H9 (cell line): Measurements from ENCODE around the gene SGSM2. TPM values are rescaled to one million over a fixed set of nuclear protein-coding genes. Genes with fewer than 3 reads are reported as not detected.

Experiments
- DNase-seq: peaks from one replicate; pipeline ENCODE4 v3.0.0-alpha.2; 2017
- H2AFZ ChIP-seq: one replicate; pipeline ENCODE4 v1.6.1; 2013; ENCODE audit warnings: mild to moderate bottlenecking, low read length, control low read depth, moderate library complexity
- H2AK5ac ChIP-seq: 2 replicates; pipeline ENCODE4 v1.6.1; 2013; ENCODE audit warnings: low read length, control low read depth, mixed read lengths; ENCODE audit not compliant: insufficient read length
- H2BK120ac ChIP-seq: one replicate; pipeline ENCODE4 v1.6.1; 2013; ENCODE audit warnings: low read depth, mild to moderate bottlenecking, low read length, control low read depth, inconsistent platforms; ENCODE audit not compliant: poor library complexity, severe bottlenecking
- H2BK12ac ChIP-seq: 2 replicates; pipeline ENCODE4 v1.6.1; 2013; ENCODE audit warnings: low read length, control low read depth, mixed read lengths, low read depth; ENCODE audit not compliant: insufficient read length
- H2BK15ac ChIP-seq: 2 replicates; pipeline ENCODE4 v1.6.1; 2013; ENCODE audit warnings: low read depth, low read length, control low read depth
- H2BK20ac ChIP-seq: one replicate; pipeline ENCODE4 v1.6.1; 2013; ENCODE audit warnings: low read depth, mild to moderate bottlenecking, low read length, control low read depth, inconsistent platforms; ENCODE audit not compliant: poor library complexity, severe bottlenecking
- H2BK5ac ChIP-seq: 2 replicates; pipeline ENCODE4 v1.6.1; 2013; ENCODE audit warnings: low read length, control low read depth, mixed read lengths; ENCODE audit not compliant: insufficient read length
- H3K14ac ChIP-seq: 2 replicates; pipeline ENCODE4 v1.6.1; 2013; ENCODE audit warnings: low read length, control low read depth; ENCODE audit not compliant: insufficient read depth
- H3K18ac ChIP-seq: 2 replicates; pipeline ENCODE4 v1.6.1; 2013; ENCODE audit warnings: low read depth, mild to moderate bottlenecking, mixed read lengths, low read length, control low read depth; ENCODE audit not compliant: insufficient read length
- H3K23ac ChIP-seq: 2 replicates; pipeline ENCODE4 v1.6.1; 2013; ENCODE audit warnings: low read length, control low read depth, mixed read lengths, low read depth; ENCODE audit not compliant: insufficient read length
- H3K23me2 ChIP-seq: 2 replicates; pipeline ENCODE4 v1.6.1; 2013; ENCODE audit warnings: low read depth, mild to moderate bottlenecking, mixed read lengths, low read length, control low read depth; ENCODE audit not compliant: insufficient read length, poor library complexity, severe bottlenecking
- H3K27ac ChIP-seq: 2 replicates; pipeline ENCODE4 v1.5.1; 2013; ENCODE audit warnings: low read length, control low read depth, mixed read lengths, low read depth; ENCODE audit not compliant: insufficient read length
- H3K27me3 ChIP-seq: 2 replicates; pipeline ENCODE4 v1.6.1; 2013; ENCODE audit warnings: low read length, control low read depth, inconsistent platforms; ENCODE audit not compliant: insufficient read depth
- H3K4ac ChIP-seq: 2 replicates; pipeline ENCODE4 v1.6.1; 2013; ENCODE audit warnings: low read depth, mild to moderate bottlenecking, control low read depth, inconsistent platforms, low read length, moderate library complexity
- H3K4me1 ChIP-seq: 2 replicates; pipeline ENCODE4 v1.6.1; 2013; ENCODE audit warnings: low read length, control low read depth, inconsistent platforms; ENCODE audit not compliant: insufficient read depth
- H3K4me2 ChIP-seq: 2 replicates; pipeline ENCODE4 v1.6.1; 2013; ENCODE audit warnings: low read length, control low read depth, mixed read lengths; ENCODE audit not compliant: insufficient read length, insufficient read depth
- H3K56ac ChIP-seq: 2 replicates; pipeline ENCODE4 v1.6.1; 2013; ENCODE audit warnings: low read depth, mild to moderate bottlenecking, mixed read lengths, low read length, control low read depth; ENCODE audit not compliant: insufficient read length
- H3K79me1 ChIP-seq: 2 replicates; pipeline ENCODE4 v1.6.1; 2013; ENCODE audit warnings: low read depth, mild to moderate bottlenecking, moderate library complexity, low read length, control low read depth, inconsistent platforms; ENCODE audit not compliant: insufficient read depth, poor library complexity, severe bottlenecking
- H3K79me2 ChIP-seq: 2 replicates; pipeline ENCODE4 v1.6.1; 2013; ENCODE audit warnings: low read length, control low read depth, inconsistent platforms; ENCODE audit not compliant: insufficient read depth
- H3K9ac ChIP-seq: 2 replicates; pipeline ENCODE4 v1.6.1; 2013; ENCODE audit warnings: low read length, control low read depth, mixed read lengths; ENCODE audit not compliant: insufficient read length; ENCODE audit errors: extremely low read depth
- H3K9me3 ChIP-seq: one replicate; pipeline ENCODE4 v1.6.1; 2013; ENCODE audit warnings: low read depth, low read length, inconsistent platforms; ENCODE audit not compliant: control insufficient read depth
- H3T11ph ChIP-seq: one replicate; pipeline ENCODE4 v1.6.1; 2013; ENCODE audit warnings: mild to moderate bottlenecking, low read length, control low read depth, inconsistent platforms
- H4K20me1 ChIP-seq: one replicate; pipeline ENCODE4 v1.6.1; 2013; ENCODE audit not compliant: control insufficient read depth, insufficient read length, insufficient read depth
- H4K5ac ChIP-seq: 2 replicates; pipeline ENCODE4 v1.6.1; 2013; ENCODE audit warnings: low read depth, mild to moderate bottlenecking, mixed read lengths, low read length, control low read depth; ENCODE audit not compliant: insufficient read length
- H4K8ac ChIP-seq: replicated peaks from 2 replicates; pipeline ENCODE4 v1.6.1; 2013; ENCODE audit warnings: low read length, control low read depth, mixed read lengths, low read depth; ENCODE audit not compliant: insufficient read length
- H4K91ac ChIP-seq: 2 replicates; pipeline ENCODE4 v1.6.1; 2013; ENCODE audit warnings: low read depth, mild to moderate bottlenecking, moderate library complexity, mixed read lengths, low read length, control low read depth; ENCODE audit not compliant: insufficient read length
- H3K27ac Mint-ChIP-seq, 3 experiments: 2 replicates in 2 of 3; 3 replicates in 1 of 3; pipeline ENCODE4 v1.8.0; 2020 to 2021; ENCODE audit warnings: mixed read lengths in 3 of 3, mild to moderate bottlenecking in 1 of 3, moderate library complexity in 1 of 3
- H3K27me3 Mint-ChIP-seq: 2 replicates; pipeline ENCODE4 v1.8.0; 2021; ENCODE audit warnings: low read depth, mild to moderate bottlenecking, moderate library complexity, mixed read lengths
- H3K36me3 Mint-ChIP-seq, 3 experiments: 2 replicates in 2 of 3; 3 replicates in 1 of 3; pipeline ENCODE4 v1.8.0; 2020 to 2021; ENCODE audit warnings: low read depth in 3 of 3, mixed read lengths in 3 of 3; ENCODE audit not compliant: insufficient read depth in 1 of 3
- H3K4me1 Mint-ChIP-seq, 2 experiments: 2 replicates each; pipeline ENCODE4 v1.8.0; 2020; ENCODE audit warnings: mixed read lengths in 2 of 2
- H3K4me3 Mint-ChIP-seq, 2 experiments: 2 replicates in 1 of 2; 3 replicates in 1 of 2; pipeline ENCODE4 v1.8.0; 2020 to 2021; ENCODE audit warnings: mild to moderate bottlenecking in 2 of 2, mixed read lengths in 2 of 2, moderate library complexity in 1 of 2
- H3K9me3 Mint-ChIP-seq, 2 experiments: 2 replicates in 1 of 2; 3 replicates in 1 of 2; pipeline ENCODE4 v1.8.0; 2020; ENCODE audit warnings: mild to moderate bottlenecking in 2 of 2, mixed read lengths in 2 of 2, moderate library complexity in 1 of 2
- CTCF ChIP-seq: fragments of 200-600 bp; sonication (generic); conservative IDR thresholded peaks from 3 replicates; pipeline ENCODE4 v1.8.0; 2021; ENCODE audit warnings: antibody characterized with exemption, mild to moderate bottlenecking
- WGBS: extraction: QIAGEN DNeasy Blood & Tissue Kit; methylation state at CpG from one replicate; pipeline ENCODE4 v1.1.7; 2013; ENCODE audit warnings: missing lambda C conversion rate, low lambda C conversion rate, mixed read lengths; ENCODE audit not compliant: insufficient read length; ENCODE audit errors: extremely low coverage; 5-methylcytosine and 5-hydroxymethylcytosine counted together
- long read RNA-seq: library from polyadenylated mRNA; unstranded; transcript quantifications from one replicate; pipeline ENCODE4 v2.0.0, GENCODE V29; 2020
- total RNA-seq: library from RNA; stranded (reverse); gene quantifications from 2 replicates; pipeline ENCODE4 v1.2.1, GENCODE V29; 2021

Gene SGSM2
- total RNA-seq = 41.5 and 45.6 TPM in 2 replicates
- long read RNA-seq, partial matches to known transcripts = 7 of 23 reads
- long read RNA-seq, other reads (novel, unspliced or antisense) = 11 of 23 reads

GRCh38 chr17:2336852-2337543 is at the start of gene SGSM2:
TSS of gene SGSM2 (plus strand) at chr17:2337501. CDS start at chr17:2337689, 188 bp downstream.
- Histone ChIP-seq H2BK12ac (no peak within 1 kb of the TSS), H2AFZ (no peak within 1 kb of the TSS), H2BK20ac (no peak within 1 kb of the TSS), H3K79me1 (no peaks in the 10 kb centered on the region), H3K27ac (no peak within 1 kb of the TSS), H3K4me2 (peak within 1 kb of the TSS; percentile 79), H3K4me1 (peaks cover 3% of the 10 kb centered on the region; the same call in 1 of the 2 replicates), H3K4ac (no peak within 1 kb of the TSS), H2BK5ac (no peak within 1 kb of the TSS), H4K20me1 (peaks cover 2% of the 10 kb centered on the region), H3K9me3 (no peaks in the 10 kb centered on the region), H2AK5ac (no peak within 1 kb of the TSS), H2BK120ac (no peak within 1 kb of the TSS), H3K23ac (no peak within 1 kb of the TSS), H2BK15ac (no peak within 1 kb of the TSS), H3T11ph (no peak within 1 kb of the TSS), H3K9ac (peak within 1 kb of the TSS; percentile 10), H3K23me2 (peaks cover 12% of the 10 kb centered on the region), H4K8ac (no peak within 1 kb of the TSS), H3K18ac (no peak within 1 kb of the TSS), H3K56ac (no peak within 1 kb of the TSS), H4K5ac (no peak within 1 kb of the TSS), H3K14ac (no peak within 1 kb of the TSS; the same call in 1 of the 2 replicates), H3K27me3 (no peaks in the 10 kb centered on the region), H4K91ac (no peak within 1 kb of the TSS), H3K79me2 (peaks cover 6% of the 10 kb centered on the region; the same call in 1 of the 2 replicates)
- peak; percentile 62 for DNase-seq
- Mint-ChIP-seq H3K9me3 (no peaks in the 10 kb centered on the region), H3K4me1 (peaks cover 2 to 11% of the 10 kb centered on the region in 2 experiments; a peak in 3 of 4 replicates), H3K27me3 (no peaks in the 10 kb centered on the region), H3K27ac (peak within 1 kb of the TSS; percentile 82 to 96 (median 95); a peak in 4 of 7 replicates), H3K4me3 (peak within 1 kb of the TSS; percentile 73 to 84), H3K36me3 (peaks cover 5 to 21% (median 7%) of the 10 kb centered on the region in 3 experiments; a peak in 6 of 7 replicates)
- WGBS = no CpG with 5 or more reads among the region's 77 CpGs
- TF ChIP-seq CTCF = no peak
